Keratinocyte (primary cell): ENCODE measurements around the gene MGMT. TPM values are rescaled to one million over a fixed set of nuclear protein-coding genes. Genes with fewer than 3 reads are reported as not detected.

ENCODE experiments used
- DNase-seq: peaks from one replicate; pipeline ENCODE4 v3.0.0-alpha.2; 2011; ENCODE audit warnings: low read depth, missing footprints, low spot score
- FAIRE-seq: peaks from 2 replicates; lab custom pipeline; 2011; peaks lifted over from hg19 to GRCh38; lab: Jason Lieb, UNC
- H2AFZ ChIP-seq: 2 replicates; pipeline ENCODE4 v1.6.0; 2012; ENCODE audit warnings: low read length, control low read depth, inconsistent platforms; ENCODE audit not compliant: control insufficient read depth
- H3K27ac ChIP-seq: 2 replicates; pipeline ENCODE4 v1.5.1; 2011; ENCODE audit warnings: low read length; ENCODE audit not compliant: control insufficient read depth, insufficient read depth
- H3K27me3 ChIP-seq: 3 replicates; pipeline ENCODE4 v1.6.0; 2011; ENCODE audit warnings: low read length; ENCODE audit not compliant: control insufficient read depth, insufficient read depth; ENCODE audit errors: extremely low read depth
- H3K36me3 ChIP-seq, 2 experiments: 2 replicates in 1 of 2; 3 replicates in 1 of 2; pipeline ENCODE4 v1.5.1; 2011; ENCODE audit warnings: low read length in 2 of 2, mild to moderate bottlenecking in 1 of 2; ENCODE audit not compliant: control insufficient read depth in 2 of 2, insufficient read depth in 2 of 2; ENCODE audit errors: extremely low read depth in 1 of 2
- H3K4me1 ChIP-seq: 3 replicates; pipeline ENCODE4 v1.5.1; 2011; ENCODE audit warnings: low read length; ENCODE audit not compliant: control insufficient read depth, insufficient read depth; ENCODE audit errors: extremely low read depth
- H3K4me2 ChIP-seq: 3 replicates; pipeline ENCODE4 v1.6.0; 2011; ENCODE audit warnings: low read depth, low read length; ENCODE audit not compliant: control insufficient read depth, insufficient read depth; ENCODE audit errors: extremely low read depth
- H3K4me3 ChIP-seq, 3 experiments: fragments of 200-600 bp in 1 of 3; sonication (generic) in 1 of 3; 2 replicates in 2 of 3; 3 replicates in 1 of 3; pipeline ENCODE4 v1.5.1; 2011 to 2016; ENCODE audit warnings: low read length in 3 of 3, mild to moderate bottlenecking in 3 of 3, control low read depth in 2 of 3, inconsistent platforms in 1 of 3, low read depth in 1 of 3, mixed read lengths in 1 of 3, mixed run types in 1 of 3, moderate library complexity in 1 of 3; ENCODE audit not compliant: control insufficient read depth in 2 of 3, insufficient read depth in 2 of 3; ENCODE audit errors: extremely low read depth in 1 of 3
- H3K79me2 ChIP-seq: 2 replicates; pipeline ENCODE4 v1.6.0; 2012; ENCODE audit warnings: low read length; ENCODE audit not compliant: control insufficient read depth, insufficient read depth
- H3K9ac ChIP-seq: 3 replicates; pipeline ENCODE4 v1.6.0; 2011; ENCODE audit warnings: low read length; ENCODE audit not compliant: control insufficient read depth, insufficient read depth; ENCODE audit errors: extremely low read depth
- H3K9me1 ChIP-seq: 3 replicates; pipeline ENCODE4 v1.6.0; 2011; ENCODE audit warnings: low read length; ENCODE audit not compliant: control insufficient read depth, insufficient read depth; ENCODE audit errors: extremely low read depth
- H3K9me3 ChIP-seq: 2 replicates; pipeline ENCODE4 v1.5.1; 2012; ENCODE audit warnings: low read depth, low read length; ENCODE audit not compliant: control insufficient read depth
- H4K20me1 ChIP-seq: 3 replicates; pipeline ENCODE4 v1.6.0; 2011; ENCODE audit warnings: low read length; ENCODE audit not compliant: control insufficient read depth, insufficient read depth; ENCODE audit errors: extremely low read depth
- EZH2 ChIP-seq: IDR thresholded peaks from one replicate; pipeline ENCODE4 v1.6.1; 2012; ENCODE audit warnings: inconsistent platforms, mild to moderate bottlenecking, low read length, moderate library complexity
- dilution Hi-C: fragments of 300-500 bp; cut with MboI; formaldehyde crosslinking; loops from one replicate; pipeline ENCODE4 v1.7.0; 2020; ENCODE audit warnings: low sequenced_read_pairs; ENCODE audit not compliant: extremely low pct_ligation_motif_present
- polyA plus RNA-seq, 5 experiments: library from polyadenylated mRNA; depleted of rRNA in 3 of 5; stranded (reverse) in 3 of 5; stranded (forward) in 1 of 5; unstranded in 1 of 5; fragments of >200 nt; gene quantifications; 1 replicate in 1 of 5; 2 replicates in 3 of 5; 3 replicates in 1 of 5; pipeline versions ENCODE4 v1.2.1 to v1.2.3, GENCODE V29; 2011 to 2012; ENCODE audit warnings: missing spikeins in 2 of 5, low read depth in 1 of 5, low replicate concordance in 1 of 5
- TF ChIP-seq, protein P1 (sequence below), 3 experiments: IDR thresholded peaks in 1 of 3; conservative IDR thresholded peaks in 1 of 3; optimal IDR thresholded peaks in 1 of 3; 2 replicates in 2 of 3; 3 replicates in 1 of 3; pipeline versions ENCODE3 to v1.5.1; 2011; ENCODE audit warnings: low read length in 3 of 3, mild to moderate bottlenecking in 3 of 3, moderate library complexity in 2 of 3, control low read depth in 1 of 3, inconsistent platforms in 1 of 3; ENCODE audit not compliant: insufficient read depth in 2 of 3; ENCODE audit errors: extremely low read depth in 1 of 3

MGMT gene
- polyA plus RNA-seq, 1 donor (not counting 4 experiments of a cell fraction or from before 2014, with no cell fraction given): 15.2 TPM

DNA sequence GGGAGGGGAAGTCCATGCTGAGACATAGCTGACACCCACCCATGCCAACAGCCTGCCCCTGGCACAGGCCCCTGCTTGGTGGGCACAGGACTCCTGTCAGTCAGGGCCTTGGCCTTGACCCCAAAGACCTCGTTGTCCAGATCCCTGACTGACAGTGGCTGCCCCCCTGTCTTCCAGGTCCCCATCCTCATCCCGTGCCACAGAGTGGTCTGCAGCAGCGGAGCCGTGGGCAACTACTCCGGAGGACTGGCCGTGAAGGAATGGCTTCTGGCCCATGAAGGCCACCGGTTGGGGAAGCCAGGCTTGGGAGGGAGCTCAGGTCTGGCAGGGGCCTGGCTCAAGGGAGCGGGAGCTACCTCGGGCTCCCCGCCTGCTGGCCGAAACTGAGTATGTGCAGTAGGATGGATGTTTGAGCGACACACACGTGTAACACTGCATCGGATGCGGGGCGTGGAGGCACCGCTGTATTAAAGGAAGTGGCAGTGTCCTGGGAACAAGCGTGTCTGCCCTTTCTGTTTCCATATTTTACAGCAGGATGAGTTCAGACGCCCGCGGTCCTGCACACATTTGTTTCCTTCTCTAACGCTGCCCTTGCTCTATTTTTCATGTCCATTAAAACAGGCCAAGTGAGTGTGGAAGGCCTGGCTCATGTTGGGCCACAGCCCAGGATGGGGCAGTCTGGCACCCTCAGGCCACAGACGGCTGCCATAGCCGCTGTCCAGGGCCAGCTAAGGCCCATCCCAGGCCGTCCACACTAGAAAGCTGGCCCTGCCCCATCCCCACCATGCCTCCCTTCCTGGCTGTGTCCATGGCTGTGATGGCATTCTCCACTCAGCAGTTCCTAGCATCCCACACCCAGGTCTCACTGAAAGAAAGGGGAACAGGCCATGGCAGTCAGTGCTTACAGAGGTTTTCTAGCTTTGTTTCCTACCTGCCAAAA lies 299.8 kb downstream of the MGMT start:
- Histone ChIP-seq H3K9me3 (no peaks in the 10 kb centered on the region), H2AFZ (no peak overlapping the region), H4K20me1 (no peaks in the 10 kb centered on the region), H3K36me3 (peaks cover 0 to 2% of the 10 kb centered on the region in 2 experiments), H3K27me3 (no peaks in the 10 kb centered on the region), H3K79me2 (no peaks in the 10 kb centered on the region), H3K4me2 (no peak overlapping the region), H3K4me3 (no peak overlapping the region), H3K9ac (no peak overlapping the region), H3K4me1 (no peaks in the 10 kb centered on the region), H3K9me1 (no peaks in the 10 kb centered on the region), H3K27ac (no peak overlapping the region)
- DNase-seq (no peak), FAIRE-seq (no peak)
- dilution Hi-C loops: no loop called here
- TF ChIP-seq, protein P1, sequence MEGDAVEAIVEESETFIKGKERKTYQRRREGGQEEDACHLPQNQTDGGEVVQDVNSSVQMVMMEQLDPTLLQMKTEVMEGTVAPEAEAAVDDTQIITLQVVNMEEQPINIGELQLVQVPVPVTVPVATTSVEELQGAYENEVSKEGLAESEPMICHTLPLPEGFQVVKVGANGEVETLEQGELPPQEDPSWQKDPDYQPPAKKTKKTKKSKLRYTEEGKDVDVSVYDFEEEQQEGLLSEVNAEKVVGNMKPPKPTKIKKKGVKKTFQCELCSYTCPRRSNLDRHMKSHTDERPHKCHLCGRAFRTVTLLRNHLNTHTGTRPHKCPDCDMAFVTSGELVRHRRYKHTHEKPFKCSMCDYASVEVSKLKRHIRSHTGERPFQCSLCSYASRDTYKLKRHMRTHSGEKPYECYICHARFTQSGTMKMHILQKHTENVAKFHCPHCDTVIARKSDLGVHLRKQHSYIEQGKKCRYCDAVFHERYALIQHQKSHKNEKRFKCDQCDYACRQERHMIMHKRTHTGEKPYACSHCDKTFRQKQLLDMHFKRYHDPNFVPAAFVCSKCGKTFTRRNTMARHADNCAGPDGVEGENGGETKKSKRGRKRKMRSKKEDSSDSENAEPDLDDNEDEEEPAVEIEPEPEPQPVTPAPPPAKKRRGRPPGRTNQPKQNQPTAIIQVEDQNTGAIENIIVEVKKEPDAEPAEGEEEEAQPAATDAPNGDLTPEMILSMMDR (optimal IDR thresholded peaks at IDR 0.05 in 1 of 3, IDR thresholded peaks at IDR 0.05 in 1 of 3, conservative IDR thresholded peaks at IDR 0.05 in 1 of 3; ENCODE audit: extremely low read depth in 1 of 3, insufficient read depth in 2 of 3, low read length in 3 of 3): no peak
- TF ChIP-seq EZH2: no peak

DNA sequence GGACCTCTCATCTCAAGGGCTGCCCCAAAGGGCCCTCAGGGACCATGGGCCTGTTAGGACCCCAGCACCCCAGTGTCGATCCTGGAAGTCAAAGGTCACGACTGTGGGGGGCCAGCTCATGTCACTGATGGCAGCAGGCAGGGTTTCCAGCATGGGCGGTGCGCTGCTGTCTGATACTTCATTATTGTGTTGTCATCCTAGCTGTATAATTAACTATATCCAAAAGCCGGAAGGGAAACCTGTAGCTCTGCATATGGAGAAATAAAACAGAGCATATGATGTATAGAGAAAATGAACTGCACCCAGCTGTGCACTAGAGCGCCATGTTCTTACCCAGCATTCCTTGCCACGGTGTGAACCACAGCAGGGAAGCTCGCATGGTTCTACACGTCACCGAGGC lies 300.7 kb downstream of the MGMT start:
- Histone ChIP-seq H3K9me3 (no peaks in the 10 kb centered on the region), H3K4me3 (no peak overlapping the region), H3K27me3 (no peaks in the 10 kb centered on the region), H3K36me3 (peaks cover 0 to 2% of the 10 kb centered on the region in 2 experiments), H3K79me2 (no peaks in the 10 kb centered on the region), H3K27ac (no peak overlapping the region), H3K4me2 (no peak overlapping the region), H2AFZ (no peak overlapping the region), H4K20me1 (no peaks in the 10 kb centered on the region), H3K9me1 (no peaks in the 10 kb centered on the region), H3K4me1 (no peaks in the 10 kb centered on the region), H3K9ac (no peak overlapping the region)
- TF ChIP-seq, protein P1 (optimal IDR thresholded peaks at IDR 0.05 in 1 of 3, IDR thresholded peaks at IDR 0.05 in 1 of 3, conservative IDR thresholded peaks at IDR 0.05 in 1 of 3; ENCODE audit: extremely low read depth in 1 of 3, insufficient read depth in 2 of 3, low read length in 3 of 3): no peak
- no peak for TF ChIP-seq EZH2
- DNase-seq (no peak), FAIRE-seq (no peak)
- dilution Hi-C loops: no loop called here
